ENCODE data around the gene CEMIP. TPM values are rescaled to one million over a fixed set of nuclear protein-coding genes. Genes with fewer than 3 reads are reported as not detected.

The CEMIP gene
- total and polyA plus RNA-seq, 2 of the 13 experiments (the other 11 are each of a cell fraction or from before 2014, with no cell fraction given): 4.3 to 28.5 TPM

DNA sequence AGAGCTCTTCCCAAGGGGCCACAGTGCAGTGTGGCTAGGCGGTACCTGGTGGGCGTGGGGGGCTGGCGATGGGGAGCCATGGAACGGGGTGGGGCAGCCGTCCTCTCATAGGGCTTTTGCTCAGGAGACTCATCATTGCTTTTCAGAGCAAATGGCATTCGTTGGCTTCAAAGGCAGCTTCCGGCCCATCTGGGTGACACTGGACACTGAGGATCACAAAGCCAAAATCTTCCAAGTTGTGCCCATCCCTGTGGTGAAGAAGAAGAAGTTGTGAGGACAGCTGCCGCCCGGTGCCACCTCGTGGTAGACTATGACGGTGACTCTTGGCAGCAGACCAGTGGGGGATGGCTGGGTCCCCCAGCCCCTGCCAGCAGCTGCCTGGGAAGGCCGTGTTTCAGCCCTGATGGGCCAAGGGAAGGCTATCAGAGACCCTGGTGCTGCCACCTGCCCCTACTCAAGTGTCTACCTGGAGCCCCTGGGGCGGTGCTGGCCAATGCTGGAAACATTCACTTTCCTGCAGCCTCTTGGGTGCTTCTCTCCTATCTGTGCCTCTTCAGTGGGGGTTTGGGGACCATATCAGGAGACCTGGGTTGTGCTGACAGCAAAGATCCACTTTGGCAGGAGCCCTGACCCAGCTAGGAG lies 169.6 kb downstream of the CEMIP start (continued):
- TF ChIP-seq, protein P1, sequence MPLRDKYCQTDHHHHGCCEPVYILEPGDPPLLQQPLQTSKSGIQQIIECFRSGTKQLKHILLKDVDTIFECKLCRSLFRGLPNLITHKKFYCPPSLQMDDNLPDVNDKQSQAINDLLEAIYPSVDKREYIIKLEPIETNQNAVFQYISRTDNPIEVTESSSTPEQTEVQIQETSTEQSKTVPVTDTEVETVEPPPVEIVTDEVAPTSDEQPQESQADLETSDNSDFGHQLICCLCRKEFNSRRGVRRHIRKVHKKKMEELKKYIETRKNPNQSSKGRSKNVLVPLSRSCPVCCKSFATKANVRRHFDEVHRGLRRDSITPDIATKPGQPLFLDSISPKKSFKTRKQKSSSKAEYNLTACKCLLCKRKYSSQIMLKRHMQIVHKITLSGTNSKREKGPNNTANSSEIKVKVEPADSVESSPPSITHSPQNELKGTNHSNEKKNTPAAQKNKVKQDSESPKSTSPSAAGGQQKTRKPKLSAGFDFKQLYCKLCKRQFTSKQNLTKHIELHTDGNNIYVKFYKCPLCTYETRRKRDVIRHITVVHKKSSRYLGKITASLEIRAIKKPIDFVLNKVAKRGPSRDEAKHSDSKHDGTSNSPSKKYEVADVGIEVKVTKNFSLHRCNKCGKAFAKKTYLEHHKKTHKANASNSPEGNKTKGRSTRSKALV (CRISPR knock-in tag; IDR thresholded peaks at IDR 0.05): no peak
- TF ChIP-seq DPF2 (CRISPR knock-in tag; IDR thresholded peaks at IDR 0.05; ENCODE audit: borderline replicate concordance, low read depth) (no peak), SMARCC2 (IDR thresholded peaks at IDR 0.05) (no peak)

DNA sequence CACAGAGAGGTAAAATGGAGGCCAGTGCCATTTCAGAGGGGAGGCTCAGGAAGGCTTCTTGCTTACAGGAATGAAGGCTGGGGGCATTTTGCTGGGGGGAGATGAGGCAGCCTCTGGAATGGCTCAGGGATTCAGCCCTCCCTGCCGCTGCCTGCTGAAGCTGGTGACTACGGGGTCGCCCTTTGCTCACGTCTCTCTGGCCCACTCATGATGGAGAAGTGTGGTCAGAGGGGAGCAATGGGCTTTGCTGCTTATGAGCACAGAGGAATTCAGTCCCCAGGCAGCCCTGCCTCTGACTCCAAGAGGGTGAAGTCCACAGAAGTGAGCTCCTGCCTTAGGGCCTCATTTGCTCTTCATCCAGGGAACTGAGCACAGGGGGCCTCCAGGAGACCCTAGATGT lies 170.6 kb downstream of the CEMIP start:
- ChIA-PET POLR2A (no interaction called here), CTCF (ENCODE audit: low intra/inter-chr PET ratio, low total read pairs) (no interaction called here)
- no peaks in the 10 kb centered on the region for H3K9me3 ChIP-seq (ENCODE audit: low read length)
- no peak overlapping the region for H3K9ac ChIP-seq (ENCODE audit: insufficient read depth, low read depth, low read length)
- no peak overlapping the region for H2AFZ ChIP-seq (ENCODE audit: low read length)
- WGBS (ENCODE audit: low lambda C conversion rate): 88% methylated on average over 3 of the region's 4 CpGs
- in situ Hi-C loops (cut with HindIII; ENCODE audit: extremely low pct_ligation_motif_present, low pct_unique_long_range_greater_than_20kb) (loop anchor here (25.0 kb wide), 1 partner anchor 487 kb away; no protein-coding TSS in a partner anchor), intact Hi-C loops (cut with micrococcal nuclease; ENCODE audit: unreplicated experiment) (no loop called here)
- no peak overlapping the region for H3K4me3 ChIP-seq (replicated peaks in 1 of 3; ENCODE audit: insufficient read depth in 1 of 3, low read depth in 2 of 3, low read length in 3 of 3)
- TF ChIP-seq, protein P2, sequence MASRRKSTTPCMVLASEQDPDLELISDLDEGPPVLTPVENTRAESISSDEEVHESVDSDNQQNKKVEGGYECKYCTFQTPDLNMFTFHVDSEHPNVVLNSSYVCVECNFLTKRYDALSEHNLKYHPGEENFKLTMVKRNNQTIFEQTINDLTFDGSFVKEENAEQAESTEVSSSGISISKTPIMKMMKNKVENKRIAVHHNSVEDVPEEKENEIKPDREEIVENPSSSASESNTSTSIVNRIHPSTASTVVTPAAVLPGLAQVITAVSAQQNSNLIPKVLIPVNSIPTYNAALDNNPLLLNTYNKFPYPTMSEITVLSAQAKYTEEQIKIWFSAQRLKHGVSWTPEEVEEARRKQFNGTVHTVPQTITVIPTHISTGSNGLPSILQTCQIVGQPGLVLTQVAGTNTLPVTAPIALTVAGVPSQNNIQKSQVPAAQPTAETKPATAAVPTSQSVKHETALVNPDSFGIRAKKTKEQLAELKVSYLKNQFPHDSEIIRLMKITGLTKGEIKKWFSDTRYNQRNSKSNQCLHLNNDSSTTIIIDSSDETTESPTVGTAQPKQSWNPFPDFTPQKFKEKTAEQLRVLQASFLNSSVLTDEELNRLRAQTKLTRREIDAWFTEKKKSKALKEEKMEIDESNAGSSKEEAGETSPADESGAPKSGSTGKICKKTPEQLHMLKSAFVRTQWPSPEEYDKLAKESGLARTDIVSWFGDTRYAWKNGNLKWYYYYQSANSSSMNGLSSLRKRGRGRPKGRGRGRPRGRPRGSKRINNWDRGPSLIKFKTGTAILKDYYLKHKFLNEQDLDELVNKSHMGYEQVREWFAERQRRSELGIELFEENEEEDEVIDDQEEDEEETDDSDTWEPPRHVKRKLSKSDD (CRISPR knock-in tag; IDR thresholded peaks at IDR 0.05; ENCODE audit: low read depth): no peak
- TF ChIP-seq ZNF746 (CRISPR knock-in tag; IDR thresholded peaks at IDR 0.05): no peak
- no peak for TF ChIP-seq NFE2L2 (IDR thresholded peaks at IDR 0.05; ENCODE audit: low read length)
- TF ChIP-seq, protein P3, sequence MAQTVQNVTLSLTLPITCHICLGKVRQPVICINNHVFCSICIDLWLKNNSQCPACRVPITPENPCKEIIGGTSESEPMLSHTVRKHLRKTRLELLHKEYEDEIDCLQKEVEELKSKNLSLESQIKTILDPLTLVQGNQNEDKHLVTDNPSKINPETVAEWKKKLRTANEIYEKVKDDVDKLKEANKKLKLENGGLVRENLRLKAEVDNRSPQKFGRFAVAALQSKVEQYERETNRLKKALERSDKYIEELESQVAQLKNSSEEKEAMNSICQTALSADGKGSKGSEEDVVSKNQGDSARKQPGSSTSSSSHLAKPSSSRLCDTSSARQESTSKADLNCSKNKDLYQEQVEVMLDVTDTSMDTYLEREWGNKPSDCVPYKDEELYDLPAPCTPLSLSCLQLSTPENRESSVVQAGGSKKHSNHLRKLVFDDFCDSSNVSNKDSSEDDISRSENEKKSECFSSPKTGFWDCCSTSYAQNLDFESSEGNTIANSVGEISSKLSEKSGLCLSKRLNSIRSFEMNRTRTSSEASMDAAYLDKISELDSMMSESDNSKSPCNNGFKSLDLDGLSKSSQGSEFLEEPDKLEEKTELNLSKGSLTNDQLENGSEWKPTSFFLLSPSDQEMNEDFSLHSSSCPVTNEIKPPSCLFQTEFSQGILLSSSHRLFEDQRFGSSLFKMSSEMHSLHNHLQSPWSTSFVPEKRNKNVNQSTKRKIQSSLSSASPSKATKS (CRISPR knock-in tag; IDR thresholded peaks at IDR 0.05): no peak
- TF ChIP-seq ZNF335 (CRISPR knock-in tag; IDR thresholded peaks at IDR 0.05): no peak
- TF ChIP-seq ZNF264 (CRISPR knock-in tag; IDR thresholded peaks at IDR 0.05): no peak
- TF ChIP-seq CHD4 (IDR thresholded peaks at IDR 0.05; ENCODE audit: borderline replicate concordance, low read length): no peak
- TF ChIP-seq PCBP1 (IDR thresholded peaks at IDR 0.05; ENCODE audit: borderline replicate concordance, low read depth, low read length): no peak
- no peak for TF ChIP-seq WIZ (CRISPR knock-in tag; IDR thresholded peaks at IDR 0.05)
- no peak for TF ChIP-seq U2AF1 (optimal IDR thresholded peaks at IDR 0.05; ENCODE audit: low read depth, low read length)
- no peak for TF ChIP-seq ZSCAN30 (CRISPR knock-in tag; IDR thresholded peaks at IDR 0.05)
- TF ChIP-seq TBX3 (IDR thresholded peaks at IDR 0.05; ENCODE audit: borderline replicate concordance): no peak
- H3K79me2 ChIP-seq (ENCODE audit: insufficient read depth, low read length): no peaks in the 10 kb centered on the region
- H3K4me2 ChIP-seq (ENCODE audit: low read depth, low read length): no peak overlapping the region
- no TSS peak for BruUV-seq (replicated peaks)
- peaks cover 17% of the 10 kb centered on the region for H3K4me1 ChIP-seq (ENCODE audit: insufficient read depth, low read length)
- no peak overlapping the region for H3K27ac ChIP-seq (ENCODE audit: extremely low read length, insufficient read depth, low read length)
- H4K20me1 ChIP-seq (ENCODE audit: insufficient read depth, low read length): no peaks in the 10 kb centered on the region
- ATAC-seq (no peak), DNase-seq (ENCODE audit: low spot score) (no peak), FAIRE-seq (no peak)
- H3K36me3 ChIP-seq (replicated peaks in 1 of 2; ENCODE audit: control insufficient read depth in 1 of 2, insufficient read depth in 2 of 2, low read length in 2 of 2): peaks cover 18 to 46% of the 10 kb centered on the region in 2 experiments
- H3K27me3 ChIP-seq (ENCODE audit: control insufficient read depth in 1 of 2, insufficient read depth in 2 of 2, low read length in 2 of 2): no peaks in the 10 kb centered on the region; a peak in 1 of 5 replicates
